ENCODE results near the gene SVIL. TPM values are rescaled to one million over a fixed set of nuclear protein-coding genes. Genes with fewer than 3 reads are reported as not detected.
A peak's percentile ranks its signal among the peaks of the same experiment; 100 is the strongest.
"Not testable (repeated sequence)": the region's sequence is repeated elsewhere in the genome, so short reads cannot be mapped to it uniquely, and the experiment has no call there.

Gene SVIL
- total and polyA plus RNA-seq, 7 donors: 8.3 to 1,443 (median 637) TPM

DNA sequence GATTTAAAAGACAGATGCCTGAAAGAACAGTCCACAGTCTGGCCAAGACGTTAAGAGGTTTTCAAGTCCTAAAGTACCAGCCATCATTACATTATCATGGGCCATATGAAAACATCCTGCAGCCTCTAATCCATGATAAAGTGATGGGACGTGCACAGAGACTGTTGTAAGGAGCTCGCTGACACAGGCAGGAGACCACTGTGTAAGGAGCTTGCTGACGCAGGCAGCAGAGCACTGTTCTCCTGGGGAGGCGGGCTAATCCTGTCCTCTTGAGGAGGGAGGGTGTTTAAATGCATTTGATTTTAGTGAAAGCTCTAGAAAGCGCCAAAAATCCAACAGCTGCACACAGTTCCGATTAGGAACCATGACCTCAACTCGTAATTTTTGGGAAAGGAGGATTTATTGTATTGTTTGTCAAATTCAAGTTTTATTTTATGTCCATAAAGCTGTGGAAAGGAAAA is 16.9 kb downstream of the SVIL start:
- Histone ChIP-seq H3K4me1 (peaks cover 0 to 81% (median 70%) of the 10 kb centered on the region in 4 donors), H3K27ac (peak overlapping the region; percentile 77 to 90 (median 86)), H3K36me3 (no peaks in the 10 kb centered on the region), H3K27me3 (no peaks in the 10 kb centered on the region), H3K4me3 (no peak overlapping the region), H3K9me3 (no peaks in the 10 kb centered on the region)
- 30 to 70% methylated on average over 8 of the region's 8 CpGs for WGBS, 2 donors
- intact Hi-C loops (cut with DNase I): loop anchor here (2.0 to 5.0 kb wide), 2 partner anchors 25 to 119 kb away; no protein-coding TSS in a partner anchor
- DNase-seq: peak; percentile 87
- TF ChIP-seq, protein P1, sequence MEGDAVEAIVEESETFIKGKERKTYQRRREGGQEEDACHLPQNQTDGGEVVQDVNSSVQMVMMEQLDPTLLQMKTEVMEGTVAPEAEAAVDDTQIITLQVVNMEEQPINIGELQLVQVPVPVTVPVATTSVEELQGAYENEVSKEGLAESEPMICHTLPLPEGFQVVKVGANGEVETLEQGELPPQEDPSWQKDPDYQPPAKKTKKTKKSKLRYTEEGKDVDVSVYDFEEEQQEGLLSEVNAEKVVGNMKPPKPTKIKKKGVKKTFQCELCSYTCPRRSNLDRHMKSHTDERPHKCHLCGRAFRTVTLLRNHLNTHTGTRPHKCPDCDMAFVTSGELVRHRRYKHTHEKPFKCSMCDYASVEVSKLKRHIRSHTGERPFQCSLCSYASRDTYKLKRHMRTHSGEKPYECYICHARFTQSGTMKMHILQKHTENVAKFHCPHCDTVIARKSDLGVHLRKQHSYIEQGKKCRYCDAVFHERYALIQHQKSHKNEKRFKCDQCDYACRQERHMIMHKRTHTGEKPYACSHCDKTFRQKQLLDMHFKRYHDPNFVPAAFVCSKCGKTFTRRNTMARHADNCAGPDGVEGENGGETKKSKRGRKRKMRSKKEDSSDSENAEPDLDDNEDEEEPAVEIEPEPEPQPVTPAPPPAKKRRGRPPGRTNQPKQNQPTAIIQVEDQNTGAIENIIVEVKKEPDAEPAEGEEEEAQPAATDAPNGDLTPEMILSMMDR (IDR thresholded peaks at IDR 0.05): no peak
- TF ChIP-seq EP300 (IDR thresholded peaks at IDR 0.05) (peak in 1 of 4 donors; percentile 21), POLR2A (IDR thresholded peaks at IDR 0.05) (no peak), POLR2AphosphoS5 (IDR thresholded peaks at IDR 0.05) (peak; percentile 23 to 66 (median 60))

DNA sequence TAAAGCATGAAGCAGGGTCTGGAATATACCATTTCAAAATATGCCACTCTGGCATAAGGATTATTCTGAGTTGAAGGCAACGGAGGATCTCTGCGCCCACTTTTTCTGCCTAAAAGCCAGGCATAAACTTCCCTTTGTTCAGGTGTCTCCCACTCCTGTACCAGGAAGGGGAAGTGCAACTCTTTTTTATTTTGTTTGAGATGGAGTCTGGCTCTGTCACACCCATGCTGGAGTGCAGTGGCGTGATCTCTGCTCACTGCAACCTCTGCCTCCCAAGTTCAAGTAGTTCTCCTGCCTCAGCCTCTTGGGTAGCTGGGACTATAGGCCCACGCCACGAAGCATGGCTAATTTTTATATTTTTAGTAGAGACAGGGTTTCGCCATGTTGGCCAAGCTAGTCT is 18.2 kb downstream of the SVIL start:
- no peaks in the 10 kb centered on the region for H3K9me3 ChIP-seq
- DNase-seq: peak; percentile 40
- peak overlapping the region; percentile 77 to 90 (median 86) for H3K27ac ChIP-seq
- no peaks in the 10 kb centered on the region for H3K36me3 ChIP-seq
- H3K27me3 ChIP-seq: no peaks in the 10 kb centered on the region
- TF ChIP-seq, protein P1 (IDR thresholded peaks at IDR 0.05): no peak
- TF ChIP-seq EP300 (IDR thresholded peaks at IDR 0.05) (no peak), POLR2AphosphoS5 (IDR thresholded peaks at IDR 0.05) (no peak), POLR2A (IDR thresholded peaks at IDR 0.05) (no peak)
- peaks cover 0 to 84% (median 73%) of the 10 kb centered on the region in 4 donors for H3K4me1 ChIP-seq
- intact Hi-C loops (cut with DNase I): loop anchor here (5.0 kb wide), 1 partner anchor 121 kb away; no protein-coding TSS in a partner anchor
- H3K4me3 ChIP-seq: no peak overlapping the region
- 47 to 78% methylated on average over 6 of the region's 6 CpGs for WGBS, 2 donors

DNA sequence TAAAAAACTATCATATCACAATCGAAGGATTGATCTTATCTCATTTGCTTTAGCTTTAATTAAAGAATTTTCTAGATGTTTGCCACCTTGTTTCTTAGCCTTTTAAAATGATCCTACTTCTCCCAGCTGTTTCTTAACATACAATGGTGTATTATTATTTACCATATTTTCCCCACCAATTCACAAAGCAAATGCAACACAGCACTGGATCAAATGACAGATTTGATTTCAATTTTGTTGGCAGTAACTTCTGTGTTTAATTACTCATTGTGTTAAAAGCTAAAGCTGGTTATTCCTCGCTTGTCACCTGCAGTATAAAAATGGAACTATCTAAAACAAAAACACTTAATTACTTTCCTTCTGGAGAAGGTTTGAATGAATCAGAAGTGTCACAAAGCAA is 19.6 kb downstream of the SVIL start:
- intact Hi-C loops (cut with DNase I): loop anchor here (5.0 kb wide), 1 partner anchor 122 kb away; no protein-coding TSS in a partner anchor
- WGBS, 2 donors: 60 to 78% methylated on average over 2 of the region's 2 CpGs
- no peaks in the 10 kb centered on the region for H3K27me3 ChIP-seq
- H3K9me3 ChIP-seq: no peaks in the 10 kb centered on the region
- peaks cover 0 to 84% (median 73%) of the 10 kb centered on the region in 4 donors for H3K4me1 ChIP-seq
- DNase-seq: no peak
- TF ChIP-seq POLR2AphosphoS5 (IDR thresholded peaks at IDR 0.05) (no peak), POLR2A (IDR thresholded peaks at IDR 0.05) (no peak), EP300 (IDR thresholded peaks at IDR 0.05) (no peak)
- TF ChIP-seq, protein P1 (IDR thresholded peaks at IDR 0.05): no peak
- H3K36me3 ChIP-seq: no peaks in the 10 kb centered on the region
- peak overlapping the region in 2 of 4 donors; percentile 88 to 90 for H3K27ac ChIP-seq
- H3K4me3 ChIP-seq: no peak overlapping the region

DNA sequence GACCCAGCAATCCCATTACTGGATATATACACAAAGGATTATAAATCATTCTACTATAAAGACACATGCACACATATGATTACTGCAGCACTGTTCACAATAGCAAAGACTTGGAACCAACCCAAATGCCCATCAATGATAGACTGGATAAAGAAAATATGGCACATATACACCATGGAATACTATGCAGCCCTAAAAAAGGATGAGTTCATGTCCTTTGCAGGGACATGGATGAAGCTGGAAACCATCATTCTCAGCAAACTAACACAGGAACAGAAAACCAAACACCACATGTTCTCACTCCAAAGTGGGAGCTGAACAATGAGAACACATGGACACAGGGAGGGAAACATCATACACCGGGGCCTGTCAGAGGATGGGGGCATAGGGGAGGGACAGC is 20.5 kb downstream of the SVIL start:
- intact Hi-C loops (cut with DNase I); H3K9me3 ChIP-seq; H3K27me3 ChIP-seq; DNase-seq; H3K36me3 ChIP-seq; H3K4me3 ChIP-seq: not testable (repeated sequence)
- Histone ChIP-seq H3K4me1 (peaks cover 0 to 84% (median 73%) of the 10 kb centered on the region in 4 donors), H3K27ac (peak overlapping the region in 3 of 4 donors; percentile 14 to 90 (median 88))
- 97 to 98% methylated on average over 1 of the region's 1 CpG for WGBS, 2 donors
- peak in 1 of 4 donors; percentile 28 for TF ChIP-seq POLR2AphosphoS5 (IDR thresholded peaks at IDR 0.05)

DNA sequence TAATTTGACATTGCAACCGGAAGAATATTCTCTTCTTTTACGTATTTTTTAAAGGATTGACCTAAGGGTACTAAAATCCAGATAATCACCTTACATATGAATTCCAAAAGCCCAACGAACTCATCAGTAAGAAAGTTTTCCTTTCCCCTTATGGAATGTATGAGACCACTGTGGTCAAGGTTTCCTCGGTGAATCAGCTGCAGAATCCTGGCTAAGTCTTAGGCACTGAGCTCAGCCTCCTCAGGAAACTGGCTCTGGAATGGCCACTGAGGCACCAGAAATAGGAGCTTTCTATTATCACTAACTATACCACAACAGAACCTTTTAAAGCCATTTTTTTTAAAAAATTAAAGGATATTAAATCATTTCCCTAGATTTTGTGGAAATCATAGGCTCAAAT is 21.0 kb downstream of the SVIL start:
- H3K27ac ChIP-seq: peak overlapping the region in 2 of 4 donors; percentile 62 to 90
- intact Hi-C loops (cut with DNase I): no loop called here

More for the DNA sequence above, 21.0 kb downstream of the SVIL start:
- no peak for TF ChIP-seq EP300 (IDR thresholded peaks at IDR 0.05)
- no peak for TF ChIP-seq POLR2AphosphoS5 (IDR thresholded peaks at IDR 0.05)
- TF ChIP-seq POLR2A (IDR thresholded peaks at IDR 0.05): no peak
- TF ChIP-seq, protein P1 (IDR thresholded peaks at IDR 0.05): no peak
- DNase-seq: no peak
- 93 to 95% methylated on average over 4 of the region's 4 CpGs for WGBS, 2 donors
- H3K4me3 ChIP-seq: no peak overlapping the region
- peaks cover 0 to 10% (median 4%) of the 10 kb centered on the region in 4 donors for H3K36me3 ChIP-seq
- peaks cover 0 to 84% (median 73%) of the 10 kb centered on the region in 4 donors for H3K4me1 ChIP-seq
- no peaks in the 10 kb centered on the region for H3K9me3 ChIP-seq
- H3K27me3 ChIP-seq: no peaks in the 10 kb centered on the region
